Left ventricle myocardium inferior (tissue), 1 donor: ENCODE measurements around the gene FDX2. TPM values are rescaled to one million over a fixed set of nuclear protein-coding genes. Genes with fewer than 3 reads are reported as not detected.

Source experiments
- DNase-seq: peaks from one replicate; pipeline ENCODE4 v3.0.0-alpha.2; 2020
- H3K27ac ChIP-seq: fragments of 200-600 bp; replicated peaks from 2 replicates; pipeline ENCODE4 v1.8.0; 2021
- H3K27me3 ChIP-seq: fragments of 200-600 bp; 2 replicates; pipeline ENCODE4 v1.8.0; 2021; ENCODE audit warnings: low read depth
- H3K36me3 ChIP-seq: fragments of 200-600 bp; 2 replicates; pipeline ENCODE4 v1.8.0; 2021
- H3K4me1 ChIP-seq: fragments of 200-600 bp; 2 replicates; pipeline ENCODE4 v1.8.0; 2021
- H3K4me3 ChIP-seq: fragments of 200-600 bp; 2 replicates; pipeline ENCODE4 v1.8.0; 2021; ENCODE audit warnings: mild to moderate bottlenecking, moderate library complexity
- H3K9me3 ChIP-seq: fragments of 200-600 bp; replicated peaks from 2 replicates; pipeline ENCODE4 v1.8.0; 2021
- intact Hi-C: fragments of 100-400 bp; cut with micrococcal nuclease; formaldehyde crosslinking; loops from one replicate; pipeline ENCODE4 v1.11.0; 2022
- total RNA-seq: library from RNA; stranded (reverse); fragmentation: NEBNext Ultra II Directional; extraction: Animal tissue kit (Norgen Biotek cat#: 25700); gene quantifications from one replicate; pipeline ENCODE4 v1.2.1, GENCODE V29; 2021
- TF ChIP-seq, protein P1 (sequence below): fragments of 200-600 bp; IDR thresholded peaks from 2 replicates; pipeline ENCODE4 v1.8.0; 2021; ENCODE audit warnings: antibody characterized with exemption, mild to moderate bottlenecking, borderline replicate concordance
- donor health status: DM: no; HTN: yes; CAD: no; lungs with severe emphysema.

Gene FDX2
- total RNA-seq, 1 donor from 2014 or later = 17.4 TPM

DNA sequence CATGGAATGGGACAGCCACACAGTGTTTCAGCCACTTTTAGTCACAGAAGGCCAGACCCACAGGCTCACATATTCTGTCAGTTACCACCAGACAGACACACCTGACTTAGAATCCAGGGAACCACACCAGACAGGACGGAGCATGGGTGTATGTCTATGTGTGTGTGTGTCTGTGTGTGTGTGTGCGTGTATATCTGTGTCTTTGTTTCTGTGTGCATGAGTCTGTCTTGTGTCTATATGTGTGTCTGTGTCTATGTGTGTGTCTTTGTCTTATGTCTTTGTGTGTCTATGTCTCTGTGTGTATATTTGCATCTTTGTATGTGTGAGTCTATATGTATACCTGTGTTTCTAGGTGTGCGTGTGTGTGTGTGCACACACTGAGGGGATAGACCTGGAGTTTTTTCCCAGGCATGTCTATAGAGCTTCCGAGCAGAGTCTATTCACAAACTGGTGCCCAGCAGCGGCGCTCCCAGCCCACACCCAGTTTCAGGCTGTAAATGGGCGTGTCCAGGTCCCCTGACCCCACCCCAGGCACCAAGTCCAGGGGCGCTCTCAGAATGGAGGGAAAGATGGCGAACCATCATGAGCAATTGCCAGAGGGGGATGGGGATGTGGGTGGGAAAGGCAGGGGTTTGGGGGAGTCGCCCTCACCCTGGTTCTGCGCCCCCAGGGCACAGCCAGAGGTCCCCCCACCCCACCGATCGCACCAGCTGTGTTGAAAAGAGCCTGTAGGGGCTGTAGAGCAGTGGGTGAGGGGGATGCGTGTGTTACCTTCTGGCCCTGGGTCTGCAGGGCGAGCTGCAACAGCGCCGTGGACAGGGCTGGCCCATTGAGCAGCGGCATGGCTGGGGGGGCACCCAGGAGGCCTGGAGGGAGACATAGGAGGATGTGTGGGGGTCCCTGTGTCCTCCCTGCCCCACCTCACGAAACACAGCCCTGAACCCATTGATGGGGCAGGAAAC, 6.3 kb upstream of the FDX2 start:
- DNase-seq = no peak
- H3K27me3 ChIP-seq = no peaks in the 10 kb centered on the region
- intact Hi-C loops = no loop called here
- no peaks in the 10 kb centered on the region for H3K9me3 ChIP-seq
- H3K4me3 ChIP-seq = no peak overlapping the region
- H3K4me1 ChIP-seq = no peaks in the 10 kb centered on the region
- peaks cover 99% of the 10 kb centered on the region for H3K36me3 ChIP-seq
- TF ChIP-seq, protein P1, sequence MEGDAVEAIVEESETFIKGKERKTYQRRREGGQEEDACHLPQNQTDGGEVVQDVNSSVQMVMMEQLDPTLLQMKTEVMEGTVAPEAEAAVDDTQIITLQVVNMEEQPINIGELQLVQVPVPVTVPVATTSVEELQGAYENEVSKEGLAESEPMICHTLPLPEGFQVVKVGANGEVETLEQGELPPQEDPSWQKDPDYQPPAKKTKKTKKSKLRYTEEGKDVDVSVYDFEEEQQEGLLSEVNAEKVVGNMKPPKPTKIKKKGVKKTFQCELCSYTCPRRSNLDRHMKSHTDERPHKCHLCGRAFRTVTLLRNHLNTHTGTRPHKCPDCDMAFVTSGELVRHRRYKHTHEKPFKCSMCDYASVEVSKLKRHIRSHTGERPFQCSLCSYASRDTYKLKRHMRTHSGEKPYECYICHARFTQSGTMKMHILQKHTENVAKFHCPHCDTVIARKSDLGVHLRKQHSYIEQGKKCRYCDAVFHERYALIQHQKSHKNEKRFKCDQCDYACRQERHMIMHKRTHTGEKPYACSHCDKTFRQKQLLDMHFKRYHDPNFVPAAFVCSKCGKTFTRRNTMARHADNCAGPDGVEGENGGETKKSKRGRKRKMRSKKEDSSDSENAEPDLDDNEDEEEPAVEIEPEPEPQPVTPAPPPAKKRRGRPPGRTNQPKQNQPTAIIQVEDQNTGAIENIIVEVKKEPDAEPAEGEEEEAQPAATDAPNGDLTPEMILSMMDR = no peak
- no peak overlapping the region for H3K27ac ChIP-seq

- H3K36me3 ChIP-seq = peaks cover 99% of the 10 kb centered on the region
- no peak for DNase-seq
- H3K27me3 ChIP-seq = no peaks in the 10 kb centered on the region
- H3K4me1 ChIP-seq = peaks cover 2% of the 10 kb centered on the region
- no peak overlapping the region for H3K27ac ChIP-seq
- no peak overlapping the region for H3K4me3 ChIP-seq
- no peaks in the 10 kb centered on the region for H3K9me3 ChIP-seq
- intact Hi-C loops = no loop called here
- TF ChIP-seq, protein P1 = no peak
Observed at GRCh38 chr19:10321417-10321797, 5.6 kb upstream of the FDX2 start.

DNA sequence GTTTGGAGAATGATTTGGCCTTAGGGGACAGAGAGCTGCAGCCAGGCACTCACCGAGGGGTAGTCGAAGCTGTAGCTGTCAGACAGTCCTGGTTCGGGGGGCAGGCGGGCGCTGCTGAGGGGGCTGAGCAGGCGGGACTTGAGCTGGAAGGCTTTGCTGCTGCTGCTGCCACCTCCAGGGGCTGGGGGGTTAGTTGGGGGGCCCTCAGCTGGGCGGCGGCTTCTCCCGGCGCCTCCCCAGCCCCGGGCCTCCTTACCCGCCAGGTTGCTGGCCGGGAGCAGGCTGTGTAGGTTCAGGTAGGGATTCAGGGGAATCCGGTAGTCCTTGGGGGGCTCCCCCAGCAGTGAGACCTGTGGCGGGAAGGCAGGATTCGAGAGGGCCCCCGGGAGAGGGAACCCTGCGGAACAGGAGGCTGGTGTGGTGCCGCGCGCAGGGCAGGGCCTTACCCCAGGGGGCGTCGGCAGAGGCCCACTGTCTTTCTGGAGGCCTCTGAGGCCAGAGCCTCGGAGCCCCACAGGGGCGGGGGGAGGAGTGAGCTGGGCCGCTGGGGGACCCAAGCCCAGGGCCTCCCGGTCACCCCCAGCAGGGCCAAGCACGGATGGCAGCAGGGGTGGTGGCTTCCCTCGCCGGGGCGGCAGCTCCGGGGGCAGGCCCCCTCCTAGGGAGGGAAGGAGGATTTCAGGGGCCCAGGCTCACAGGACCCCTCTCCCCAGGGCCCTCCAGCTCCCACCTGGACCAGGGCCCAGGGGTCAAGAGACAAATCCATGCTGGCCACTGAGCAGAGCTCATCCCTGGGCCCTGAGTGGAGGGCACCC, 5.0 kb upstream of the FDX2 start:
- intact Hi-C loops = no loop called here
- Histone ChIP-seq H3K27ac (no peak overlapping the region), H3K9me3 (no peaks in the 10 kb centered on the region), H3K4me1 (peaks cover 8% of the 10 kb centered on the region), H3K4me3 (no peak overlapping the region), H3K27me3 (no peaks in the 10 kb centered on the region), H3K36me3 (peaks cover 93% of the 10 kb centered on the region)
- no peak for DNase-seq
- TF ChIP-seq, protein P1 = no peak

DNA sequence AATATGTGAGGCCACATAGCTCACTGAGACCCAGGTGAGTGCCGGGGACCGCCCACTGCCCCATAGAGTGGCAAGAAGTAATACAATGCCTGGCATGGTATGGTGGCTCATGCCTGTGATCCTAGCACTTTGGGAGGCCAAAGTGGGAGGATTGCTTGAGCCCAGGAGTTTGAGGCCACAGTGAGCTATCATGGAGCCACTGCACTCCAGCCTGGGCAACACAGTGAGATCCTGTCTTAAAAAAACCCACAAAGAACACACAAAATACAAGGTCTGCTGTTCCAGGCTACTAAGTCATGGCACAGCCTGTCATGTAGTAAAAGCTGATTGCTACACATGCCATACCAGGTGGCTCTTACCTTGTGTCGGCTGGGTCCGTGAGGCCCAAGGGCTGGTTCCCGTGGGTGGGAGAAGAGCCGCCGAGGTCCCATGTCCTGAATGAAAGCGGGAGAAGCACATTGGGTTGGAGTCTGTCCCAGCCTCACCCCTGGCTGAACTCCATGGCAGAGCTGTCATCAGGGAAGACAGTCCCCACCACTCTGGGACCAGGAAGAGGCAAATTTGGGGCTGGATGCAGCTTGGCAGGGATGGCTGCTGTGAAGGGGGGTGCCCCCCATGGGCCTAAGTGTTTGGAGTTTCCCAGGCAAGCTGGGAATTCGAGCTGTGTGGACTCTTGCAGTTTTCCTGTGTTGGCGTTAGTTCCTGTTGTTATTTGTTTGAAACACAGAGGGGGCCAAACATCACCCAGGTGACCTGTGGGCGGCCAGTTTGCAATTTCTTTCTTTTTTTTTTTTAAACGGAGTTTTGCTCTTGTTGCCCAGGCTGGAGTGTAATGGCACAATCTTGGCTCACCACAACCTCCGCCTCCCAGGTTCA, 3.2 kb upstream of the FDX2 start:
- no peak for DNase-seq
- TF ChIP-seq, protein P1 = no peak
- Histone ChIP-seq H3K36me3 (peaks cover 76% of the 10 kb centered on the region), H3K9me3 (no peaks in the 10 kb centered on the region), H3K4me3 (no peak overlapping the region), H3K27ac (no peak overlapping the region), H3K27me3 (no peaks in the 10 kb centered on the region), H3K4me1 (peaks cover 19% of the 10 kb centered on the region)
- intact Hi-C loops = no loop called here
